NB4 (cell line): ENCODE results near the gene FUBP3.

Experiments
- DNase-seq: peaks from one replicate; pipeline ENCODE4 v3.0.0; 2010; ENCODE audit warnings: low read depth
- H3K4me3 ChIP-seq: one replicate; pipeline ENCODE4 v1.5.1; 2011; ENCODE audit warnings: mild to moderate bottlenecking, low read depth, low read length, moderate library complexity
- MYC ChIP-seq: IDR thresholded peaks from 2 replicates; pipeline ENCODE4 v1.6.1; 2011; ENCODE audit warnings: low read depth, low read length
- POLR2A ChIP-seq: IDR thresholded peaks from 2 replicates; pipeline ENCODE4 v1.6.1; 2011; ENCODE audit warnings: mild to moderate bottlenecking; ENCODE audit not compliant: insufficient read length; ENCODE audit errors: extremely low read depth
- TF ChIP-seq, protein P1 (sequence below): IDR thresholded peaks from one replicate; pipeline ENCODE4 v1.5.1; 2012; ENCODE audit warnings: low read depth, low read length
- TF ChIP-seq, protein P2 (sequence below): IDR thresholded peaks from 2 replicates; pipeline ENCODE4 v1.6.1; 2011; ENCODE audit warnings: low read depth, low read length

Gene FUBP3

DNA sequence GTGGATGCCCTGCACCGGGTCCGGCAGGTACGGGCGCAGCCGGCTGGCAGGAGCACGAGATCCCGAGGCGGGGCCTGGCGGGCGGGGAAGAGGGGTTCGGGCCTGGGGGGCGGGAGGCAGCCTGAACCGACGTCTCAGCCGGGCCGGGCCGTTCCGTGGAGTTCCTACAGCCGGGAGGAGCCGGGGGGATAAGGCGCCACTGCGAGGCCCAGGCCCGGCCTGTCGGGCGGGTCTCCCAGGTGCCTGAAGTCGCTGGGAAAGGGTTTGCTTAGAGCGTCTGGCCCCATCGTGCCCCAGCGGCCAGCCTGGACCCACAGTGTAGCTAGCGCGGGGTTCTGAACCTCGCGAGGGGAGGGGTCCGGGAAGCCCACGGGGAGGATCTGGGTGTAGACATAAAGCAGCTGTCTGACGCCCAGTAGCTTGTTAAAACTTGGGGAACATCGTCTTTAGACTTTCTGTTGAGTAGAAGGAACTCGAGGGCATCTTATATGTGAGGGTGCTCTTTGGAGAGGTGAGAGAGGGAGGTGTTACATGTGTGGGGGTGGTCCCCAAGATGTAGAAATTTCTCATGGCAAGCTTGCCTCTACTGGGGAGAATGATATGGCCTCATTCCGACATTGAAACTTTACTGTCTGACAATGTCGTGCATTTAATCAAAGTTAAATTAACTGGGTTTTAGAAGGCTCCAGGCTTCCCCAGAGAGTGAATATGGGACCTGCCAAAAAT, 524 bp downstream of the FUBP3 start:
- TF ChIP-seq, protein P1, sequence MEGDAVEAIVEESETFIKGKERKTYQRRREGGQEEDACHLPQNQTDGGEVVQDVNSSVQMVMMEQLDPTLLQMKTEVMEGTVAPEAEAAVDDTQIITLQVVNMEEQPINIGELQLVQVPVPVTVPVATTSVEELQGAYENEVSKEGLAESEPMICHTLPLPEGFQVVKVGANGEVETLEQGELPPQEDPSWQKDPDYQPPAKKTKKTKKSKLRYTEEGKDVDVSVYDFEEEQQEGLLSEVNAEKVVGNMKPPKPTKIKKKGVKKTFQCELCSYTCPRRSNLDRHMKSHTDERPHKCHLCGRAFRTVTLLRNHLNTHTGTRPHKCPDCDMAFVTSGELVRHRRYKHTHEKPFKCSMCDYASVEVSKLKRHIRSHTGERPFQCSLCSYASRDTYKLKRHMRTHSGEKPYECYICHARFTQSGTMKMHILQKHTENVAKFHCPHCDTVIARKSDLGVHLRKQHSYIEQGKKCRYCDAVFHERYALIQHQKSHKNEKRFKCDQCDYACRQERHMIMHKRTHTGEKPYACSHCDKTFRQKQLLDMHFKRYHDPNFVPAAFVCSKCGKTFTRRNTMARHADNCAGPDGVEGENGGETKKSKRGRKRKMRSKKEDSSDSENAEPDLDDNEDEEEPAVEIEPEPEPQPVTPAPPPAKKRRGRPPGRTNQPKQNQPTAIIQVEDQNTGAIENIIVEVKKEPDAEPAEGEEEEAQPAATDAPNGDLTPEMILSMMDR, result no peak
- TF ChIP-seq MYC (no peak), POLR2A (no peak)
- TF ChIP-seq, protein P2, sequence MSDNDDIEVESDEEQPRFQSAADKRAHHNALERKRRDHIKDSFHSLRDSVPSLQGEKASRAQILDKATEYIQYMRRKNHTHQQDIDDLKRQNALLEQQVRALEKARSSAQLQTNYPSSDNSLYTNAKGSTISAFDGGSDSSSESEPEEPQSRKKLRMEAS, result no peak
- peak; percentile 21 for DNase-seq

GRCh38 chr9:130581766-130582165, 2.4 kb downstream of the FUBP3 start:
- H3K4me3 ChIP-seq, result no peak overlapping the region
- TF ChIP-seq, protein P1, result no peak
- TF ChIP-seq POLR2A (no peak), MYC (no peak)
- TF ChIP-seq, protein P2, result no peak
- DNase-seq, result no peak

More for the DNA sequence above, 524 bp downstream of the FUBP3 start:
- peak overlapping the region; percentile 85 for H3K4me3 ChIP-seq

- TF ChIP-seq POLR2A (no peak), MYC (no peak)
- TF ChIP-seq, protein P2, result no peak
- TF ChIP-seq, protein P1, result no peak
These were observed 3.9 kb downstream of the FUBP3 start for GRCh38 chr9:130583271-130583670.

DNA sequence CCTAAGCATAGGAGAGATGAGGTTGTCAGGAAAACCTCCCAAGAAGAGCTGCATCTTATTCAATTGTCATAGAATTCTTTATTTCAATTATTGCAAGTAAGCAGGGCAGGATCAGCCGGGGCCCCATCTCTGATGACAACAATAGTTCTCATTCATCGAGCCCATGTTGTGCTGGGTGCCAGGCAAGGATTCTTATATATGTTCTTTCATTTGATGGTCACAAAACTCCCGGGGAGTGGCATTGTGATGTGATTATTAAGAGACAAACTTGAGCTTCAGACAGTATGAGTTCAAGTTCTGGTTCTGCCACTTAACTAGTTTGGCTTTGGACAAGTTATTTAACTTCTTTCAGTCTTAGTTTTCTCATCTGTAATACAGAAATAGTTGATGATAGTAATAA, 8.5 kb downstream of the FUBP3 start:
- DNase-seq, result no peak
- no peak for TF ChIP-seq MYC
- TF ChIP-seq, protein P2, result no peak
- TF ChIP-seq, protein P1, result no peak
- no peak for TF ChIP-seq POLR2A

More at GRCh38 chr9:130583271-130583670, 3.9 kb downstream of the FUBP3 start:
- no peak overlapping the region for H3K4me3 ChIP-seq
- DNase-seq, result no peak

DNA sequence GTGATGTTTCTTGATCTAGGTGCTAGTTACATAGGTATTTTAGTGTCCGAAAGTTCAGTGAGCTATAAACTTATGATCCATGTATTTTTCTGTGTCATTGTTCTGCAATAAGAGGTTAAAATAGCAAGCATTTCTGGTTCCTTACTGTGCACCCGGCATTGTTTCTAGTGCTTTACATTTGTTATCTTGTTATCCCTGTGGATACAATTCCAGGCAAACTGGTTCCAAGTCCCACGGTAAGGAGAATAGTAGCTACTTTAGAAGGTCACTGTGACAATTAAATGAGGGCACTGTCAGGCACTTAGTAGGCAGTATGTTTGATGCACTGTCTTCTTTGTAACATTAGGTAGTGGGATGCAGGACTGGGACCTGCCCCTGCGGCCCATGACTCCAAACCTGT, 9.0 kb downstream of the FUBP3 start:
- TF ChIP-seq MYC (no peak), POLR2A (no peak)
- TF ChIP-seq, protein P2, result no peak
- TF ChIP-seq, protein P1, result no peak
- no peak overlapping the region for H3K4me3 ChIP-seq
- no peak for DNase-seq

More for the DNA sequence above, 8.5 kb downstream of the FUBP3 start:
- H3K4me3 ChIP-seq, result no peak overlapping the region
